Bronchial epithelial cell (primary cell): ENCODE measurements around the gene POLR2L. TPM values are rescaled to one million over a fixed set of nuclear protein-coding genes. Genes with fewer than 3 reads are reported as not detected.
A peak's percentile ranks its signal among the peaks of the same experiment; 100 is the strongest.

Experiments used
- DNase-seq: peaks from one replicate; pipeline ENCODE4 v3.0.0-alpha.2; 2010; ENCODE audit warnings: low read depth
- FAIRE-seq: peaks from 2 replicates; lab custom pipeline; 2011; peaks lifted over from hg19 to GRCh38; lab: Jason Lieb, UNC
- H3K27me3 ChIP-seq: 2 replicates; pipeline ENCODE4 v1.5.1; 2011; ENCODE audit warnings: low read length; ENCODE audit not compliant: control insufficient read depth, insufficient read depth
- H3K36me3 ChIP-seq: 2 replicates; pipeline ENCODE4 v1.5.1; 2011; ENCODE audit warnings: low read length; ENCODE audit not compliant: control insufficient read depth, insufficient read depth
- H3K4me3 ChIP-seq: 2 replicates; pipeline ENCODE4 v1.5.1; 2011; ENCODE audit warnings: mild to moderate bottlenecking, low read depth, low read length, control low read depth
- CTCF ChIP-seq: IDR thresholded peaks from 2 replicates; pipeline ENCODE4 v1.5.1; 2011; ENCODE audit warnings: mild to moderate bottlenecking, moderate library complexity, low read length, control low read depth, inconsistent platforms; ENCODE audit not compliant: insufficient read depth, severe bottlenecking
- total RNA-seq: library from RNA; depleted of rRNA; stranded (reverse); fragments of >200 nt; gene quantifications from 2 replicates; pipeline ENCODE4 v1.2.1, GENCODE V29; 2014

Gene POLR2L
- total RNA-seq, 1 donor from 2014 or later: 8.7 TPM

- Histone ChIP-seq H3K27me3 (no peaks in the 10 kb centered on the region), H3K36me3 (peaks cover 15% of the 10 kb centered on the region), H3K4me3 (peak overlapping the region; percentile 73)
- DNase-seq (peak; percentile 45), FAIRE-seq (no peak)
- TF ChIP-seq CTCF: no peak
These were observed 23.0 kb downstream of the POLR2L start for GRCh38 chr11:819129-819931.

GRCh38 chr11:818396-819128, 23.8 kb downstream of the POLR2L start, which contains the start of gene PNPLA2:
Gene PNPLA2, plus strand, starts transcription at chr11:818914. Its CDS starts 805 bp downstream, at chr11:819719.
- H3K4me3 ChIP-seq: peak within 1 kb of the TSS; percentile 73
- no peak for FAIRE-seq
- no peak for TF ChIP-seq CTCF
- DNase-seq: peak; percentile 76
- no peaks in the 10 kb centered on the region for H3K27me3 ChIP-seq
- peaks cover 12% of the 10 kb centered on the region for H3K36me3 ChIP-seq

DNA sequence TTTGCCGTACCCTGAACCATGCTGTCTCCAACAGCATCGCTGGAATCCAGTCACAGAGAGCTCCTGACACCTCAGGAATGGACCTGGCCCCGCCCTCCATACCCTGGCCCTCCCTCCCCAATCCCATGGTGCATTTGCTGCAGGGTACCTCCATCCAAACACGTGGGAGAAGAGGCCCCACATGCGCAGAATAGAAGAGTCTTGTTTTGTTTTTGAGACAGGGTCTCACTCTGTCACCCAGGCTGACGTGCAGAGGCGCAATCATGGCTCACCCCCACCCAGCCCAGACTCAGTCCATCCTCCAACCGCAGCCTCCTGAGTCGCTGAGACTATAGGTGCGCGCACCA, 25.9 kb downstream of the POLR2L start:
- Histone ChIP-seq H3K27me3 (no peaks in the 10 kb centered on the region), H3K36me3 (peaks cover 16% of the 10 kb centered on the region), H3K4me3 (no peak overlapping the region)
- no peak for TF ChIP-seq CTCF
- no peak for DNase-seq
- no peak for FAIRE-seq

DNA sequence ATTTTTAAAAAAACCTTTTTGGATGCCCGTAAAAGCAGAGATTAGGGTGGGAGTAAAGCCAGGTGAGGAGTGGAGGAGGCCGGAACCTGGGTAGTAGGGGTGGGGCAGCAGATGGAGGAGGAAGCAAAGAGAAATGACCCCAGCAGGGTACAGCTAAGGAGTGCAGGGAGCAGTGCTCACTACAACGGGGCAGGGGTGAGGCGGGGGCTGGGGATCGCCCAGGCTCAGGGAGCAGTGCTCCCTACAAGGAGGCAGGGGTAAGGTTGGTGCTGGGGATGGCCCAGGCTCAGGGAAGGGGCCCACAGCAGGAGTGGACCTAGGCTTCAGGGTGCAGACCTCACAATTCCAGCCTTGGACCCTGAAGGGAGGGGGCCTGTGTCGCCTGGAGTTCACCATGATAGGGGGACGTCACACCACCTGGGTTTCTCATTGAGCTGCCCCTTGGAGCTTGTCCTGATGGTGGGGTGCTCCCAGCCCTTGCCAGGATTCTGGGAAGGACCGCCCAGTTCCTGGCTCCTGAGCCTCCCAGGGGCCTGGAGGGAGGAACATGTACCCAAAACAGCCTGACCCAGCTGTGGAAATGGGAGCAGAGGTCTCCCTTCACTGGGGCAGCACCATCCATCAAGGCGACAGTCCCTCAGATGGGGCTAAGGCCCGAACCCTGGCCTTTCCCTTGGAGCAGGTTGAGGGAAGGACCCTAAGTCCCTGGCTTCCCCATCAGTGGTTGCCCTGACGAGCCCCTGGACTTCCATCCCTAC, 26.5 kb downstream of the POLR2L start:
- H3K4me3 ChIP-seq: no peak overlapping the region
- peaks cover 20% of the 10 kb centered on the region for H3K36me3 ChIP-seq
- DNase-seq: no peak
- no peaks in the 10 kb centered on the region for H3K27me3 ChIP-seq
- FAIRE-seq: no peak
- TF ChIP-seq CTCF: no peak

DNA sequence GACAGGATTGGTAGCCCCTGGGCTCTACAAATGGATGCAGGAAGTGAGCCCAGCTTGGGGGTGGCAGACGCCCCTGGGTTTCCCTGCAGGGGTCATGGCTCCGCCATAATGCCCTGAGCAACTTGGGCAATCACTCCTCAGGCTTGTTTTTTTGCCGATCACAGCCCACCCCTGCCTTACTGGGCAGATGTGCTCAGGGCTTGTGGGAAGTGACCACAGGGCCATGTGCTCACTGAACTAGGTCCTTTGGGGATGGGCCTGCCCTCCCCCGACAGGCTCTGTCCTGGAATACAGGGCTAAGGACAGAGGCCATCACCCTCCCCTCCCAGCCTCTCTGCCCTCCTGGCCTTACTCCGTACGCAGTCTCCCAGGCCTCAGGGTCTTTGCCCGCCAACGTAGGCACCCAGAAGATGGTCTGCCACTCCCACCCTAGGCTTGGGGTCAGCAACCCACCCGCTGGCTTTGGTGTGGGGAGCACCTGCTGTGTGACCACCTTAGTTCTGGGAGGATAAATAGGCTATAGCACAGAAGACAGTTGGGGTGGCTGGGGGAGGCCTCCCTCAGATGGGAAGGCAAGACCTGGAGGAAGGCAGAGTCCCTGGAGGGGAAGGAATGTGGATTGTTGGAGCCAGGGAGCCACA, 28.8 kb downstream of the POLR2L start:
- Histone ChIP-seq H3K27me3 (no peaks in the 10 kb centered on the region), H3K36me3 (peaks cover 21% of the 10 kb centered on the region), H3K4me3 (no peak overlapping the region)
- FAIRE-seq (no peak), DNase-seq (no peak)
- TF ChIP-seq CTCF: no peak
